ENCODE data around the gene ADGRG3.

Gene ADGRG3, protein sequence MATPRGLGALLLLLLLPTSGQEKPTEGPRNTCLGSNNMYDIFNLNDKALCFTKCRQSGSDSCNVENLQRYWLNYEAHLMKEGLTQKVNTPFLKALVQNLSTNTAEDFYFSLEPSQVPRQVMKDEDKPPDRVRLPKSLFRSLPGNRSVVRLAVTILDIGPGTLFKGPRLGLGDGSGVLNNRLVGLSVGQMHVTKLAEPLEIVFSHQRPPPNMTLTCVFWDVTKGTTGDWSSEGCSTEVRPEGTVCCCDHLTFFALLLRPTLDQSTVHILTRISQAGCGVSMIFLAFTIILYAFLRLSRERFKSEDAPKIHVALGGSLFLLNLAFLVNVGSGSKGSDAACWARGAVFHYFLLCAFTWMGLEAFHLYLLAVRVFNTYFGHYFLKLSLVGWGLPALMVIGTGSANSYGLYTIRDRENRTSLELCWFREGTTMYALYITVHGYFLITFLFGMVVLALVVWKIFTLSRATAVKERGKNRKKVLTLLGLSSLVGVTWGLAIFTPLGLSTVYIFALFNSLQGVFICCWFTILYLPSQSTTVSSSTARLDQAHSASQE

GRCh38 chr16:57668263-57668571 lies at the start of gene ADGRG3:
Gene ADGRG3 (plus strand): TSS chr16:57668306. CDS start chr16:57668348, 42 bp downstream.
- DNase-seq: no peak

DNA sequence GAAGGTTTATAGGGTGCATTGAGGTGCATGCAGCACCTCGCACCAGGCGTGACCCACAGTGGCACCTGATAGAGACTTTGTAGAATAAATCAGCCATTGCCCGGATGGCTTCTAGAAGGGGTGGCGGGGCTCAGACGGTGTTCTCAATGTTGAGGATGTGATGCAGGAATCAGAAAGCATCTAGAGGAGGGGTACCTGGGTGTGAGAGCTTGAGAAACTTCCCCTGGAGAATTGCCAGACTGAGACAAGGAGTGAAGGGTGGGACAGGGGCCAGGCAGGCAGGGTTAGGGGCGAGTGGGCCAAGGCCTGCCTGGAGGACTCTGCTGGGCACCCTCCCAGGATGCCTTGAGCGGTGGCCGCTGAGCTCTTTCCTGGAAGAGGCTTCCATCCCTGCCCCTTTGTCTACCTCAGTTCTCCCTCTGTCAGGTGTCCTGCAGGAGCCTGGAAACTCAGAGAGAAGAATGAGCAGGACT lies 48.9 kb upstream of the ADGRG3 start:
- DNase-seq: no peak

DNA sequence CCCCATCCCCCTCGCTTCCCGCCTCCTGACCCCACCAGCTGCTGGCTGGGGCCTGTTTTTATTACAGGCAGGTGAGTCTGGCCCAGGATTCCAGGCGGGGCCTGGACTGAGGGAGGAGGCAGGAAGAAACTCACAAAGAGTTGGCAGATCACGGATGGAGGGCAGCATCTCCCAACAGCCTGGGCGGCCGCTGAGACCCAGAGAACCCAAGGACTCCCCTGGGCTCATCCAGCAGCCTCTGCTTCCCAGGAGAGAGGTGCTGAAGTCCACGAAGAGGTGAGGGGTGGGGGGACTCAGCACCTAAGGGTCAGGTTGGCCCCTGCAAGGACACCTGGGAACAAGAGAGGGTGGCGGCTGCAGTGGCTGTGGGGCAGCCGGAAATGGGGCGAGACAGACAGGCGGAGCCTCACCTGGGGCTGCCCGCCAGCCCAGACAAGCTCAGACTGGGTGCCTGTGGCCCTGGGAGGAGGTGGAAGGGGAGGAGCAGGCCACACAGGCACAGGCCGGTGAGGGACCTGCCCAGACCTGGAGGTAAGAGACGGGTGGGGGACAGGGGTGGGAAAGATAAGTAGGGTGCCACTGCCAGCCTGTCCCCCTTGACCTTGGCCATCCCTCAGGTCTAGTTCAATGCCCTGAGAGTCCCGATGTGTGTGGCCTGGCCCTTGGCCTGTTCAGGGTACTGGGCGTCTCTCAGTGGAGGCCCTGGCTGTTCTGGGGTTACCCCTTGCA lies 48.3 kb upstream of the ADGRG3 start:
- DNase-seq: no peak

- no peak for DNase-seq
Measured at GRCh38 chr16:57620335-57621231, 47.5 kb upstream of the ADGRG3 start.

DNA sequence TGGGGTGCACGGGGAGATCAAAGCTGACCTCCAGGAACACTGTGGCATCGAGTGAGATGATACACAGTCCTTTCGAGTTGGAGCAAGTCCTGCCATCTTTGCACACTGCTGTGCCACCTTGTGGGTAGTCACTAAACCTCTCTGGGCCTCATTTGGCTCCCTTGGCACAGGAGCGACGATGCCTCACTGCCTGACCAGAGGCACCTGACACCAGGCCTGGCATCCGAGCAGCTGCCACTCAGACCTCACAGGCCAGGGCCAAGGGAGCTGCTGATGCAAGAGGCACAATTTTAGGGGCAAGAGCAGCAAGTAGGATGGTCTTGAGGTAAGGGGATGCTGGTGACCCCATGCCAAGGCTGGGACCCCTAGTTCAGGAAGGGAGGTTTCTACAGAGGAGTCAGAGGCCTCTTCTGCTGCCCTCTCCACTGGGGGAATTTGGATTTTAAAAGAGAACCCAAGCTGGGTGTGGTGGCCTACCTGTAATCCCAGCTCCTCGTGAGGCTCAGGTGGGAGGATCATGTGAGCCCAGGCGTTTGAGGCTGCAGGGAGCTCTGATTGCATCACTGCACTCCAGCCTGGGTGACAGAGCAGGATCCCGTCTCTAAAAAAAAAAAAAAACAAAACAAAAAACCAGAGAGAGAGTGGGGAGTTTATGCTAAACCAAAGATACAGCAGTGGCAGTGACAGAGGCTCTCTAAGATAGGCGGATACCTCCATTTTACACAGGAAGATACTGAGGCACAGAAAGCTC lies 46.4 kb upstream of the ADGRG3 start:
- DNase-seq: no peak

GRCh38 chr16:57622361-57623250 lies 45.5 kb upstream of the ADGRG3 start:
- peak; percentile 85 for DNase-seq

GRCh38 chr16:57623251-57624043 lies 44.7 kb upstream of the ADGRG3 start:
- peak; percentile 85 for DNase-seq

DNA sequence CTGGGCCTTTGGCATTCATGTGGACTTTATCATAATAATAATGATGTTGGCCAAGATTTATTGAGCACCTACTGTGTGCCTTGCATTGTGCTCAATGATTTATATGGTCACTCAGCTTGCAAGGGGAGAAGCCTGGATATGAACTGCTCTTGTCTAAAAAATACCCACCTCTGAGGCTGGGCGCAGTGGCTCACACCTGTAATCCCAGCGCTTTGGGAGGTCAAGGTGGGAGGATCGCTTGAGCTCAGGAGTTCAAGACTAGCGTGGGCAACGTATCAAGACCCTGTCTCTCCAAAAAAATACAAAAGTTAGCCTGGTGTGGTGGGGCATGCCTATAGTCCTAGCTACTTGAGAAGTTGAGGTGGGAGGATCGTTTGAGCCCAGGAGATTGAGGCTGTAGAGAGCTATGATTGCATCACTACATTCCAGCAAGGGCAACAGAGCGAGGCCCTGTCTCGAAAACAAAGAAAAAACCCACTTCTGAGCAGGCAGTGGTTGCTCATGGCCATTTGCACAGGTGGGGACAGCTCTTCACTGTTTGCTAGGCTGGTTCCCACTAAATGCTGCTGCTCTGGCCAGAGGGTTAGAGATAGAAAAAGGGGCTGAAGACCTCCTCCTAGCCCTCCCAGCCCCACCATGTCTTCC lies 43.9 kb upstream of the ADGRG3 start:
- DNase-seq: peak; percentile 96

DNA sequence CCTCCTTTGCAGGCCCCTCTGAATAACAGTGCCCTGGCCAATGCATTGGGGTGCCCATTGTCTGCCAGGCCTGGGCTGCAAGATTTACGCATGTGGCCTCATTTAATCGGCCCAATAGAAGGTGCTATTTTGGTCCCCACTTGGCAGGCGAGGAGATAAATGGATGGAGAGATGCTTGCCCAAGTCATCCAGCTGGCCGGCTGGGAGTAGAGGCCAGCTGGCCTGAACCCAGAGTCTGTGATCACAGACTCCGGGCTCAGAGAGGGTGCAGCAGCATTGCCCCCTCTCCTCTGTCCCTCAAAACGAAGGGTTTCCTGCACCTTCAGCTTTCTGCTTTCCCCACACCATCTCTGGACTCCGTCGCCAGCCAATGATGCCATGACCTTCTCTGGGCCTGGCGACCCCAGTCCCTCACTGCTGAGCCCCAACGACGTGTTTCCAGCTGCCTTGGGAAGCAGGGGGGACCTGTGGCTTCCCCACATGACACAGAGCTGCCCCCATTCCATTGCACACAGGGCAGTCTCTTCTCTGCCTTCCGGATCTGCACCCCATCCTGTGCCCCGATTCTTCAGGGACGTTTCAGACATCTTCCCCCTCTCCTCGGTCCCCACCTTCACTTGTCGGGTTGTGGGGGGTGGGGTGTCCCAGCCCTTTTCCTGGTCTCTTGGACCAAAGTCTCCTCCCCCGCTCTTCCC lies 43.2 kb upstream of the ADGRG3 start:
- no peak for DNase-seq

- DNase-seq: no peak
Measured at GRCh38 chr16:57626420-57627170, 41.5 kb upstream of the ADGRG3 start.

- peak; percentile 98 for DNase-seq
Measured at GRCh38 chr16:57627184-57627871, 40.8 kb upstream of the ADGRG3 start.

DNA sequence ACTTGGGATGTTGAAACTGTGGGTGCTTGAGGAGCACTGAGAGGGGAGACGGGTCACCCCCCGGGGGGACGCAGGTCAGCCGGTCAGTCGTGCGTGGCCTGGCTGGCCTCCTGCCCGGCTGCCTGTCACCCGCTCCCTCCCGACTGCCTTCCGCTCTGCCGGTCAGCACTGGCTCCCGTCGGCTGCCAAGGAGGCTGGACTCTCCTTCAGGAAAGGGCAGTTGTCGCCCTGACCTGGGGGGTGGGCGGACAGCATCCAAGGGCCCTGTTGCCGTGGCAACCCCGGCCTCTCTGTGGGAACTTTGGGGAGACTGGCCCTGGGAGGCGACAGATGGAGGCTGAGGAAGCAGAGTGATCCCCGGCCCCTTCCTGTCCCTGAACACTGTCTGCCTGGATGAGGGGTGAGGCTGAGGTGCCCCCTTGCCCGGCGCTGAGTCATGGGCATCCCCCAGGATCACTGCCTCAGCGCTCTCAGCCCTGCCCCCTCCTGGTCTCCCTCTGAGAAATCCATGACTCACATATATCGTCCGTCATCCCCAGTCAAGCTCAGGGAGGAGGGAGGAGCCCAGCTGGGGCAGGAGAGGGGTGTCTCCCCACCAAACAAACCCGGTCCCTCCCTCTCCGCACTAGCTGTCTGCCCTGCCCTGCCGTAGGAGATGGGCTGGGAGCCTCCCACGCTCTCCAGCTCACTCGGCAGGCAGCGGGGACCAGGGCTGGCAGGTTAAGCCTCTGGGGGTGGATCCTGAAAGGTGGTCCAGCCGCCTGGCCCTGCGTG lies 39.9 kb upstream of the ADGRG3 start, which contains the start of gene ADGRG1:
TSS of gene ADGRG1 (plus strand) at position 623 of the 774 bp plus-strand sequence. CDS start 21,658 bp downstream, outside the sequence.
- peak; percentile 97 for DNase-seq

- DNase-seq: no peak
Measured at GRCh38 chr16:57628783-57629293, 39.3 kb upstream of the ADGRG3 start.

DNA sequence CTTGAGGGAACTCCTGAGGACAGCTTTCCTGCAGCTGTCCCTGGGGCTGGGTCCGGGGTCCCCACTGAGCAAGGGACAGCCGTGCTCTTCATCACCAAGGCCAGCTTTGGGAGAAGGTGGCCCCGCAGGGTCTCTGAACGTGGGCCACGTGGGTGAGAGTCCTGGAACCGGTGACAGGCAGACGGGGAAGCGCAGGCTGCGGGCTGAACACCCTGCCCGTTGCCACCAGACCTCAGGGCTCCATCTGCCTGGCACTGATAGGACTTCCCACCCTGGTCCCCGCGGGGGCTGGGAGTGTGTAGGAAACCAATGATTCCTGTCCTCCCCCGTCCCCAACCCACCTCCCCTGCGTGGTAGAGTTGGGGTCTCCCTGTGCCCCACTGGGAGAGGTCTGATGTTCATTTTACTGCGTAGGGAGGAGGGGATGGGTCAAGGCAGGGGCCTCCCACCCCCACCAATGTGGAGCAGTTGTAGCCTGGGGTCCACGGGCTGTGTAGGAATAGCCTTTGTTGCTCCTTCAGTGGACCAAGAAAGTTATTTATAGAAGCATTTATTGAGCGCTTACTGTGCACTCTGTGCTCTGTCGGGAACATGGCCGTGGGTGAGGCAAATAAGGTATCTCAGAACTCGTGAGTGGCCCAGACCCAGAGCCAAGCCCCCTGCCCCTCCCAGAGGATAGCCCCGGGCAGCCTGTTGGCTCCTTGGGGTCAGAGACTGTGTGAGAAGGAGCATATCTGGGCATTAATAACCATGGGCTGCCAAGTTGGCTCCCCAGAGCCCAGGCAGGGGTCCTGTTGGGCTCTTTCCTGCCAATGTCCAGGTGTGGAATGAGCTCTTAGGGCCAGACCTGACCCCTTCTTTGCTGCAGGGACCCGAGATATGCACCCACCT lies 38.3 kb upstream of the ADGRG3 start:
- no peak for DNase-seq

DNA sequence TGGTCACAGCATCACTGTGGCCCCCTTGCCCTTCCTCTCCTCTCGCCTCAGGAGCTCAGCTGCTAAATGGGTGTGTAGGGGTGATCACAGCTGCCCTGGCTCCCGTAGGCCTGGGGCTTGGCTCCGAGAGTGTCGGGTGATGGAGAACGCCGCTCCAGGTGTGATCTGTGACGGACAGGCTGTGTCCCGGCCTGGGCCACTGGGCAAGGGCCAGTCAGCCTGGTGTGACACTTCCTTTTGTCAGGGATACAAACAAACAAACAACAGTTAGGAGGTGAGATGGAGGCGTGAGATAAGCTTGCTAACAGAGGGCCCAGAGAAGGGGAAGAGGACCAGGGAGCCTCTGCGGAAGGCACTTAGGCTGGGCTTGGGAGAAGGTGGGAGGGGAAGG lies 37.7 kb upstream of the ADGRG3 start:
- no peak for DNase-seq
